Mesothelial cell of epicardium (in vitro differentiated cells): ENCODE data around the gene FOCAD. TPM values are rescaled to one million over a fixed set of nuclear protein-coding genes. Genes with fewer than 3 reads are reported as not detected.

Experiments
- DNase-seq, 2 experiments: peaks; one replicate each; pipeline ENCODE4 v3.0.0; 2021; ENCODE audit warnings: low spot score in 2 of 2; ENCODE audit not compliant: unreplicated experiment in 2 of 2
- H3K27ac Mint-ChIP-seq: 2 replicates; pipeline ENCODE4 v1.8.0; 2021; ENCODE audit warnings: mixed read lengths
- H3K27me3 Mint-ChIP-seq: 2 replicates; pipeline ENCODE4 v1.8.0; 2021; ENCODE audit warnings: low read depth, mixed read lengths
- H3K36me3 Mint-ChIP-seq: 2 replicates; pipeline ENCODE4 v1.8.0; 2021; ENCODE audit warnings: mixed read lengths
- H3K4me1 Mint-ChIP-seq: 2 replicates; pipeline ENCODE4 v1.8.0; 2021; ENCODE audit warnings: mixed read lengths
- H3K4me3 Mint-ChIP-seq: 2 replicates; pipeline ENCODE4 v1.8.0; 2021; ENCODE audit warnings: mild to moderate bottlenecking, moderate library complexity, mixed read lengths
- H3K9me3 Mint-ChIP-seq: 2 replicates; pipeline ENCODE4 v1.8.0; 2021; ENCODE audit warnings: mixed read lengths
- total RNA-seq: library from RNA; stranded (reverse); gene quantifications from 3 replicates; pipeline ENCODE4 v1.2.1, GENCODE V29; 2021
- TF ChIP-seq, protein P1 (sequence below): fragments of 200-600 bp; sonication (generic); IDR thresholded peaks from one replicate; pipeline ENCODE4 v1.5.0; 2021; ENCODE audit warnings: antibody characterized with exemption; ENCODE audit not compliant: unreplicated experiment

The FOCAD gene
- total RNA-seq, 1 donor from 2014 or later: 78.4 TPM

DNA sequence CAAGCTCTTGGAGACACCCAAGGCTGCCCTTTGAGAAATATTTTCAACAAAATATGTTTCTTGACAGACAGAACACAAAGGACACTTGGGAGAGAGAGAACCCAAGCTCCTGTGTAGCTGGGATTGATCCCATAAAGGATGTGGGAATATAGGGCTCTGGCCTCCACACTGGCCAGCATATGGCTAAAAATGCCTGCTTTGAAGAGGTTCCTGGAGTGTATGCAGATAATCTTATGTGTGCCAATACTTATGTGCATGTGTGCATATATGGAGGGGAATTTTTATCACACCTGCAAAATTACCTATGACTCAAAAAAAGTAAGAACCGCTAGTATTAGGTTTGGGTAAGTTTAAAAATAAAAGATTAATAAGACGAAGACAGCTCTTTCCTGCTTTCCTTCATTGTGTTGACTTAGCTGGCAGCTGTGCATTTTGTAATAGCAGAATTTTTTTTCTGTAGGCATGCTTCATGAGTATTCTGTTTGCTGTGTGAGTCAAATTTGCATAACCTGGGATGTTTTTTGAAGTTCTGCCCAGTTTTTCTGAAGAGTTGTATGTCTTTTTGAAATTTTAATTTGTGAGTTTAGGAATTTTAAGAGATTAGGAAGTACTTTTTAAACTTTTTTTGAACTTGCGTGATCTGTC is 304.7 kb downstream of the FOCAD start:
- Mint-ChIP-seq H3K4me1 (no peaks in the 10 kb centered on the region), H3K27me3 (no peaks in the 10 kb centered on the region), H3K36me3 (peaks cover 47% of the 10 kb centered on the region), H3K27ac (no peak overlapping the region), H3K4me3 (no peak overlapping the region), H3K9me3 (no peaks in the 10 kb centered on the region)
- TF ChIP-seq, protein P1, sequence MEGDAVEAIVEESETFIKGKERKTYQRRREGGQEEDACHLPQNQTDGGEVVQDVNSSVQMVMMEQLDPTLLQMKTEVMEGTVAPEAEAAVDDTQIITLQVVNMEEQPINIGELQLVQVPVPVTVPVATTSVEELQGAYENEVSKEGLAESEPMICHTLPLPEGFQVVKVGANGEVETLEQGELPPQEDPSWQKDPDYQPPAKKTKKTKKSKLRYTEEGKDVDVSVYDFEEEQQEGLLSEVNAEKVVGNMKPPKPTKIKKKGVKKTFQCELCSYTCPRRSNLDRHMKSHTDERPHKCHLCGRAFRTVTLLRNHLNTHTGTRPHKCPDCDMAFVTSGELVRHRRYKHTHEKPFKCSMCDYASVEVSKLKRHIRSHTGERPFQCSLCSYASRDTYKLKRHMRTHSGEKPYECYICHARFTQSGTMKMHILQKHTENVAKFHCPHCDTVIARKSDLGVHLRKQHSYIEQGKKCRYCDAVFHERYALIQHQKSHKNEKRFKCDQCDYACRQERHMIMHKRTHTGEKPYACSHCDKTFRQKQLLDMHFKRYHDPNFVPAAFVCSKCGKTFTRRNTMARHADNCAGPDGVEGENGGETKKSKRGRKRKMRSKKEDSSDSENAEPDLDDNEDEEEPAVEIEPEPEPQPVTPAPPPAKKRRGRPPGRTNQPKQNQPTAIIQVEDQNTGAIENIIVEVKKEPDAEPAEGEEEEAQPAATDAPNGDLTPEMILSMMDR: no peak
- no peak for DNase-seq

DNA sequence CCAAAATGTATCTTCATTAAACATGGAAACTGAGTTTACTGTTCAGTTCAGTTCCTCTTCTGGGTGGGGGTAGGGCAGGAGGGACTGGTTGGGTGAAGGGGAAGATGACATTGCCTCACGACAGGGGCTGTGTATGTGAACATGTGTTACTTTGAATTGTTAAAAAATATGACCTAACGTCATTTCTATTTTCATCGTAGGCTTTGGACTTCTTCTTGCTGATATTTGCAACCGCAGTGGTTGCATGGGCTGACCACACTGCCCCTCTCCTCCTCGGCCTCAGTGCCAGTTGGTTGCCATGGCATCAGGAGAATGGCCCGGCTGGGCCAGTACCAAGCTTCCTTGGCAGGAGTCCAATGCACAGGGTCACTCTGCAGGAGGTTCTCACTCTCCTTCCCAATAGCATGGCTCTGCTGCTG is 305.9 kb downstream of the FOCAD start:
- H3K9me3 Mint-ChIP-seq: no peaks in the 10 kb centered on the region
- H3K27ac Mint-ChIP-seq: no peak overlapping the region
- no peak for DNase-seq
- no peaks in the 10 kb centered on the region for H3K27me3 Mint-ChIP-seq
- H3K4me1 Mint-ChIP-seq: no peaks in the 10 kb centered on the region
- TF ChIP-seq, protein P1: no peak
- H3K36me3 Mint-ChIP-seq: peaks cover 56% of the 10 kb centered on the region
- no peak overlapping the region for H3K4me3 Mint-ChIP-seq

DNA sequence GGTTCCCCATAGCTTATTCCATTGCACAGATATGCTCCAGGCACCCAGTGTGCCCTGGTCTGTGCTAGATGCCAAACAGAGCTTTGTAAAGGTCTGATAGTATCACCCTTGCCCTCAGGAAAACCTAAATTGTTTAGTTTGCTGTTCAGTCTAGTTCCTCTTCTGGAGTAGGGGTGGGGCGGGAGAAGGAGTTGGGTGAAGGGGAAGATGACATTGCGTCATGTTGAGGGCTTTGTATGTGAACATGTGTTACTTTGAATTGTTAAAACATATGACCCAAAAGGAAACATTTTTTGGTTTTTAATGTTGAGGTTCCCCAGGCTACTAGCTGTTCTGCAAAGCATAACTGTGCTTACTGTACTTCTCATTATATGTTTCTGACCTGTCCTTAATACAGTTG is 306.8 kb downstream of the FOCAD start:
- H3K27ac Mint-ChIP-seq: no peak overlapping the region
- no peaks in the 10 kb centered on the region for H3K4me1 Mint-ChIP-seq
- no peak overlapping the region for H3K4me3 Mint-ChIP-seq
- no peaks in the 10 kb centered on the region for H3K9me3 Mint-ChIP-seq
- no peaks in the 10 kb centered on the region for H3K27me3 Mint-ChIP-seq
- TF ChIP-seq, protein P1: no peak
- peaks cover 65% of the 10 kb centered on the region for H3K36me3 Mint-ChIP-seq
- no peak for DNase-seq

DNA sequence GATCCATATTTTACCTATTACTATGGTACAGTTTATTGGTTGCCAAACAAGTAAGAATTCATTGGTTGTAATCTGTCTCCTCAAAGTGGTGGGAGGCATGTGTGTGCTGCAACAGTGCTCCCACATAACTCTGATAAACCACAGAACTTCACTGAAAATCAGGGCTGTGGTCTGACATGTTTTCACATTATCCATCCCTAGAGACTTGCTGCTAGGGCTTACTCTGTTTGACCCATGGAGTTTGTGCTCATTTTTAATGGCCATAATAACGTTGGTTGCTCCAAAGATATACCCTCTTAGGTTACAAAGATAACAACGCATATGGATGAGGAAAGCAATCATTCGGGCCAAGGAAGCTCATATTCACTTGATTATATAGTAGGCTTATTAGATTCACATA is 310.4 kb downstream of the FOCAD start:
- Mint-ChIP-seq H3K27ac (no peak overlapping the region), H3K4me3 (no peak overlapping the region), H3K36me3 (peaks cover 70% of the 10 kb centered on the region), H3K9me3 (no peaks in the 10 kb centered on the region), H3K27me3 (no peaks in the 10 kb centered on the region), H3K4me1 (no peaks in the 10 kb centered on the region)
- TF ChIP-seq, protein P1: no peak
- no peak for DNase-seq

DNA sequence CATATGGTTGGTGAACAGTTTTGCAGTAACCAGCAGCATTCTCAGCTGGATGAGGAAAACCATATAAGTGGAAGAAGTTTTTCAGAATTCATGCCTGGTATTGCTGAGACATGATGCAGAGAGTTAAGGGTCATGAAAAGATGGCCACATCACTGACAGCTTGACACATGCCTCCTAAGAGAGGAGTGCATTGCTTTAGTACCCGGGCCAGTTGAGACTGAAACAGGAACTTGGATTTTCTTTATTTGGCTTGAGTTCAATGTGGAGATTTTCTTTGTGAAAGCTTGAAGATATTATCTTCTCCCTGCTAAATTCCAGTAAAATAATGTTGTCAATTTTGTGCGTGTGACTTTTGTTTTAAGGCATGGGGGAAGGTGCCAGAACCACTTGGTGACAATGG is 311.6 kb downstream of the FOCAD start:
- Mint-ChIP-seq H3K27me3 (no peaks in the 10 kb centered on the region), H3K9me3 (peaks cover 4% of the 10 kb centered on the region), H3K36me3 (peaks cover 70% of the 10 kb centered on the region), H3K27ac (no peak overlapping the region), H3K4me3 (no peak overlapping the region), H3K4me1 (no peaks in the 10 kb centered on the region)
- DNase-seq: no peak
- TF ChIP-seq, protein P1: no peak

DNA sequence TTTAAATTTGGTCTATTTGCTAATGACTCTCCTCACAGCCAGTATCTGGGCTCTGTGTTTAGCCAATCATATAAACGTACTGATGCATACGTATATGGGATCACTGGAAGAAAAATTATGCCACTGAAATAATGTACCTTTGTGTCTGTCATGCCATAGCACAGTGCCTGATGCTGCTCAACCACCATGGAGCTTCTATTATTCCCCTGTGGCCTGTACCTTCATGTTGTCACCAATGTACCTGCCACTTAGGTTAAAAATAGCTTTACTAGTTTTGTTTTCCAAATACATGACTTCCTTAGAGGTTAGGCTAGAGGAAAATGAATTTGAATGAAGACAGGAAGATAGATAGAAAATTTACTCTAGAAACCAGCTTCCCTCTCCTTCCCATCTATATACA is 312.8 kb downstream of the FOCAD start:
- H3K4me3 Mint-ChIP-seq: no peak overlapping the region
- DNase-seq: no peak
- no peaks in the 10 kb centered on the region for H3K4me1 Mint-ChIP-seq
- H3K36me3 Mint-ChIP-seq: peaks cover 73% of the 10 kb centered on the region
- peaks cover 12% of the 10 kb centered on the region for H3K9me3 Mint-ChIP-seq
- no peaks in the 10 kb centered on the region for H3K27me3 Mint-ChIP-seq
- TF ChIP-seq, protein P1: no peak
- no peak overlapping the region for H3K27ac Mint-ChIP-seq
